GM12891 (cell line): ENCODE measurements around the gene PIKFYVE.

Source experiments
- PAX5 ChIP-seq: IDR thresholded peaks from 2 replicates; pipeline ENCODE4 v1.6.1; 2011; ENCODE audit warnings: low read length, moderate library complexity, mild to moderate bottlenecking; ENCODE audit not compliant: insufficient read depth, severe bottlenecking
- POLR2A ChIP-seq: IDR thresholded peaks from 2 replicates; pipeline ENCODE4 v1.6.1; 2011; ENCODE audit warnings: low read depth, low read length, control low read depth
- POLR2AphosphoS5 ChIP-seq: IDR thresholded peaks from 2 replicates; pipeline ENCODE4 v1.6.1; 2011; ENCODE audit warnings: low read depth, low read length, control low read depth
- SPI1 ChIP-seq: IDR thresholded peaks from 2 replicates; pipeline ENCODE4 v1.6.1; 2011; ENCODE audit warnings: low read depth, low read length, control low read depth

- TF ChIP-seq POLR2A = no peak
- TF ChIP-seq PAX5 = no peak
- TF ChIP-seq SPI1 = no peak
- TF ChIP-seq POLR2AphosphoS5 = no peak
Measured at GRCh38 chr2:208254871-208255556, 11.0 kb upstream of the PIKFYVE start, which contains the start of gene IDH1.
